Calu3 (cell line): ENCODE results near the gene EFCAB9. TPM values are rescaled to one million over a fixed set of nuclear protein-coding genes. Genes with fewer than 3 reads are reported as not detected.
"Not testable (repeated sequence)": the region's sequence is repeated elsewhere in the genome, so short reads cannot be mapped to it uniquely, and the experiment has no call there.

ENCODE experiments used
- BruUV-seq: library from RNA; stranded (reverse); fragments of 400-500 nt; replicated peaks from 2 replicates; lab custom pipeline; 2021; lab: Mats Ljungman, UMichigan
- CTCF ChIA-PET: fragments of 300-600 bp; sonication (Branson Sonifier 250); formaldehyde crosslinking; loops from one replicate; lab custom pipeline; 2022; ENCODE audit warnings: antibody characterized with exemption; lab: Charles Lee
- DNase-seq: peaks from one replicate; pipeline ENCODE4 v3.0.0; 2022
- H3K27ac Mint-ChIP-seq: one replicate; pipeline ENCODE4 v1.8.0; 2022; ENCODE audit warnings: mixed read lengths; ENCODE audit not compliant: unreplicated experiment
- H3K27me3 Mint-ChIP-seq: one replicate; pipeline ENCODE4 v1.8.0; 2022; ENCODE audit warnings: mixed read lengths; ENCODE audit not compliant: unreplicated experiment
- H3K36me3 Mint-ChIP-seq: one replicate; pipeline ENCODE4 v1.8.0; 2022; ENCODE audit warnings: mild to moderate bottlenecking, moderate library complexity, mixed read lengths; ENCODE audit not compliant: insufficient read depth, unreplicated experiment
- H3K4me1 Mint-ChIP-seq: one replicate; pipeline ENCODE4 v1.8.0; 2022; ENCODE audit warnings: mild to moderate bottlenecking, low read depth, mixed read lengths; ENCODE audit not compliant: unreplicated experiment
- H3K4me3 Mint-ChIP-seq: one replicate; pipeline ENCODE4 v1.8.0; 2022; ENCODE audit warnings: mild to moderate bottlenecking, low read depth, moderate library complexity, mixed read lengths; ENCODE audit not compliant: unreplicated experiment
- H3K9me3 Mint-ChIP-seq: one replicate; pipeline ENCODE4 v1.8.0; 2022; ENCODE audit warnings: low read depth, mixed read lengths; ENCODE audit not compliant: unreplicated experiment
- intact Hi-C: fragments of 100-400 bp; cut with micrococcal nuclease; formaldehyde crosslinking; loops from one replicate; pipeline ENCODE4 v1.10.0; 2022; ENCODE audit not compliant: unreplicated experiment
- total RNA-seq: library from RNA; stranded (reverse); gene quantifications from 2 replicates; pipeline ENCODE4 v1.2.3, GENCODE V29; 2022
- TF ChIP-seq, protein P1 (sequence below): fragments of 200-600 bp; IDR thresholded peaks from one replicate; pipeline ENCODE4 v1.8.0; 2022; ENCODE audit warnings: antibody characterized with exemption; ENCODE audit not compliant: unreplicated experiment

Gene EFCAB9
- total RNA-seq, 1 experiment from 2014 or later: not detected

DNA sequence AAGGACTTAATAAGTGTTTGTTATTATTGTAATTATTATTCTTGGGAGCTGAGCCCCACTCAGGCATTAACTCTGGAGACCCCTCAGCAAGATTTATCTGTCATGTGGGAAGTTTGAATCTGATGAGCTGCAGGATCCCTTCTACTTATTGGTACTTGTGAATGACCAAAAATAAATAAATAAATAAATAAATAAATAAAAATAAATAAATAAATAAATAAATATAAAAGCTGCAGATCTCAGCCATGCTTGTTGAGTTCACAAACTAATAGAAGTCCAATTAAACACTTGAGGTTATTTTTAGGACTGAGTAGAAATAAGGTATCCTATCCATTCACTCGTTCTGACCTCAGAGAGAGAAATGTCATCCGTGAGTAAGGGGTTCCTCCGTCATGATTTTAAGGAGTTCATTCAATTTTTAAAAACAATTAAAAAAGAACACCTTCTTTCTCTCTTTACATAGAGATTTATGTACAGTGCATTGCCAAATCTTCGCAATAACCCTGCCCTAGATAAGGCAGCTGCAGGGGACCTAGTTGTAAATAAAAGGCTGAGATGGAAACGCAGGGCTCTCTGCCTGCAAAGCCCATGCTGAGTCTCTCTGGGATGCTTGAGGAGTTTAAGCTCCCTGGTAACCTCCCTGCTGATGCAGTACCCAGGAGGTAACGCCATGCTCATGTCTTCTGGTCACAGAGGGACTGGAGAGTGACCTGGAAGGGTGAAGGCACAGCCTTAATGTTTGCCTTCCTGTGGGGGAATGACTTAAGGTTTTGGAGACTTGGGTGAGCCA, 1.2 kb downstream of the EFCAB9 start:
- Mint-ChIP-seq H3K4me3 (no peak overlapping the region), H3K4me1 (no peaks in the 10 kb centered on the region), H3K9me3 (no peaks in the 10 kb centered on the region), H3K27ac (no peak overlapping the region), H3K27me3 (peaks cover 2% of the 10 kb centered on the region), H3K36me3 (no peaks in the 10 kb centered on the region)
- intact Hi-C loops: no loop called here
- no peak for DNase-seq
- CTCF ChIA-PET: no interaction called here
- TF ChIP-seq, protein P1, sequence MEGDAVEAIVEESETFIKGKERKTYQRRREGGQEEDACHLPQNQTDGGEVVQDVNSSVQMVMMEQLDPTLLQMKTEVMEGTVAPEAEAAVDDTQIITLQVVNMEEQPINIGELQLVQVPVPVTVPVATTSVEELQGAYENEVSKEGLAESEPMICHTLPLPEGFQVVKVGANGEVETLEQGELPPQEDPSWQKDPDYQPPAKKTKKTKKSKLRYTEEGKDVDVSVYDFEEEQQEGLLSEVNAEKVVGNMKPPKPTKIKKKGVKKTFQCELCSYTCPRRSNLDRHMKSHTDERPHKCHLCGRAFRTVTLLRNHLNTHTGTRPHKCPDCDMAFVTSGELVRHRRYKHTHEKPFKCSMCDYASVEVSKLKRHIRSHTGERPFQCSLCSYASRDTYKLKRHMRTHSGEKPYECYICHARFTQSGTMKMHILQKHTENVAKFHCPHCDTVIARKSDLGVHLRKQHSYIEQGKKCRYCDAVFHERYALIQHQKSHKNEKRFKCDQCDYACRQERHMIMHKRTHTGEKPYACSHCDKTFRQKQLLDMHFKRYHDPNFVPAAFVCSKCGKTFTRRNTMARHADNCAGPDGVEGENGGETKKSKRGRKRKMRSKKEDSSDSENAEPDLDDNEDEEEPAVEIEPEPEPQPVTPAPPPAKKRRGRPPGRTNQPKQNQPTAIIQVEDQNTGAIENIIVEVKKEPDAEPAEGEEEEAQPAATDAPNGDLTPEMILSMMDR: no peak
- BruUV-seq: no TSS peak

DNA sequence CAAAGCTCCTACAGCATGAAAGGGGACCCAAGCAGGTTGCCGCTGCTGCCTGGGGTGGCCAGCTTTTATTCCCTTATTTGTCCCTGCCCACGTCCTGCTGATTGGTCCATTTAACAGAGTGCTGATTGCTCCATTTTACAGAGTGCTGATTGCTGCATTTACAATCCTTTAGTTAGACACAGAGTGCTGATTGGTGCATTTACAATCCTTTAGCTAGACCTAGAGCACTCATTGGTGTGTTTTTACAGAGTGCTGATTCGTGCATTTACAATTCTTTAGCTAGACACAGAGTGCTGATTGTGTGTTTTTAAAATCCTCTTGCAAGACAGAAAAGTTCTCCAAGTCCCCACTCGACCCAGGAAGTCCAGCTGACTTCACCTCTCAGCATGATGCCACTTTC, 3.8 kb downstream of the EFCAB9 start:
- H3K9me3 Mint-ChIP-seq, DNase-seq, H3K27ac Mint-ChIP-seq, H3K36me3 Mint-ChIP-seq, H3K4me1 Mint-ChIP-seq, H3K27me3 Mint-ChIP-seq, intact Hi-C loops, BruUV-seq, H3K4me3 Mint-ChIP-seq: not testable (repeated sequence)
- CTCF ChIA-PET: interaction anchor here (0.6 kb wide), 1 partner anchor 138 kb away, joined by 10 read pairs; no protein-coding TSS in a partner anchor

DNA sequence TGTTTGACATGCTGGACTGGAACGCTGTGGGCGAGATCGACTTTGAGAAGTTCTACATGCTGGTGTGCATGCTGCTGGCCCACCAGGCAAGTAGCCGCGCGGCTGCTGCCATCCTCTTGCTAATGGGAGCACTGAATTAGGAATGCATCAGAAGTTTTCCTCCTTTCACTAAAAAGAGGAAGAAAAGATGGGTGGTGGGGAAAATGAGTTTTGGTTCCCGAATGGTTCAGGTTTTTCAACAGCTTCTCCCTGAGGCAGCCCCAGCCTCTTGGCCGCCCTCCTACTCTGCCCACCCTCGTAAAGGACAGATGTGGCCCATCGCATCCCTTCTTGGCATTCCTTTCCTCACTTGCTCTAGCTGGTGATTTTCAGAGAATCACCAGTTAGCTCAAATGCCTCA, 5.5 kb downstream of the EFCAB9 start:
- Mint-ChIP-seq H3K27me3 (no peaks in the 10 kb centered on the region), H3K27ac (no peak overlapping the region), H3K4me3 (no peak overlapping the region), H3K36me3 (no peaks in the 10 kb centered on the region), H3K4me1 (no peaks in the 10 kb centered on the region), H3K9me3 (no peaks in the 10 kb centered on the region)
- no peak for DNase-seq
- TF ChIP-seq, protein P1: no peak
- intact Hi-C loops: no loop called here
- BruUV-seq: no TSS peak
- CTCF ChIA-PET: interaction anchor here (0.7 kb wide), 2 partner anchors 13 to 214 kb away, joined by 3 to 5 read pairs; no protein-coding TSS in a partner anchor

DNA sequence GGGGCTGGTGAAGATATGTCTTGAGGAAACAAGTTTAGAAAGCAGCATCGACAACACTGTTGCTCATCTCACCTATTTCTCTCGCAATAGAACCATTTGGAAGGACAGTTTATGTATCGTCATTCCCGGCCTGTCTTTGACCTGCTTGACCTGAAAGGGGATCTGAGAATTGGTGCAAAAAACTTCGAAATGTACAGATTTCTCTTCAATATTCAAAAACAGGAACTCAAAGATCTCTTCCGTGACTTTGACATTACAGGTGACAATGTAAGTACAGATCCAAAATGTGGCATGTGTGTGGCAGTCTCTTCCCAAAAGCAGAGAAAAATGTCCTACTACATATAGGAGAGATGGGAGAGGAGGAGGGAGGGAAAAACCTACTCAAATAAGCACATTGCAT, 6.5 kb downstream of the EFCAB9 start:
- CTCF ChIA-PET: interaction anchor here (0.6 to 0.7 kb wide), 2 partner anchors 94 to 188 kb away, joined by 3 to 4 read pairs; no protein-coding TSS in a partner anchor
- no peaks in the 10 kb centered on the region for H3K36me3 Mint-ChIP-seq
- no peaks in the 10 kb centered on the region for H3K9me3 Mint-ChIP-seq

DNA sequence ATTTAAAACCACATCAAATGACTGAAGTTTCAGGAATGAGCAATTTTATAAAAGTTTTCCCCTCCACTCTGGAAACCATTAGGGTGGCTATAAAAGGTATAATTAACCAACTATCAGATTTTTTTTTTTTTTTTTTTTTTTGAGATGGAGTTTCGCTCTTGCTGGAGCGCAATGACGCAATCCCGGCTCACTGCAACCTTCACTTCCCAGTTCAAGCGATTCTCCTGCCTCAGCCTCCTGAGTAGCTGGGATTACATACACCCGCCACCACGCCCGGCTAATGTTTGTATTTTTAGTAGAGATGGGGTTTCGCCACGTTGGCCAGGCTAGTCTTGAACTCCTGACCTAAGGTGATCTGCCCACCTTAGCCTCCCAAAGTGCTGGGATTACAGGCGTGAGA, 12.0 kb downstream of the EFCAB9 start:
- H3K27ac Mint-ChIP-seq, CTCF ChIA-PET, H3K9me3 Mint-ChIP-seq, H3K4me3 Mint-ChIP-seq, H3K4me1 Mint-ChIP-seq, BruUV-seq, H3K36me3 Mint-ChIP-seq, DNase-seq, H3K27me3 Mint-ChIP-seq, intact Hi-C loops: not testable (repeated sequence)

More for the DNA sequence above, 6.5 kb downstream of the EFCAB9 start:
- H3K27ac Mint-ChIP-seq: no peak overlapping the region
- H3K4me1 Mint-ChIP-seq: no peaks in the 10 kb centered on the region
- no TSS peak for BruUV-seq
- no peak overlapping the region for H3K4me3 Mint-ChIP-seq
- intact Hi-C loops: no loop called here
- TF ChIP-seq, protein P1: no peak
- DNase-seq: no peak
- no peaks in the 10 kb centered on the region for H3K27me3 Mint-ChIP-seq
